ENCODE data around the gene FARS2. TPM values are rescaled to one million over a fixed set of nuclear protein-coding genes. Genes with fewer than 3 reads are reported as not detected.

Gene FARS2
- 10.4 and 10.8 TPM in 2 replicates for total RNA-seq (2014; rRNA removed; shearing (Covaris generic))
- polyA plus RNA-seq (2014; cell fraction: nucleus; rRNA removed): 5.4 and 7.5 TPM in 2 replicates

GRCh38 chr6:5260661-5261544 is at the start of gene FARS2, which contains the start of gene LYRM4:
Gene FARS2 (plus strand): TSS chr6:5261513.
Gene LYRM4 (minus strand): TSS chr6:5260950. CDS start chr6:5260733, 217 bp downstream.
- peak; percentile 78 for DNase-seq (ENCODE audit: extremely low read depth, low read depth)

- no peak for DNase-seq (ENCODE audit: extremely low read depth, low read depth)
Observed at GRCh38 chr6:5213836-5214235, 47.5 kb upstream of the FARS2 start.

- no peak for DNase-seq (ENCODE audit: extremely low read depth, low read depth)
Observed at GRCh38 chr6:5214570-5215052, 46.7 kb upstream of the FARS2 start.

DNA sequence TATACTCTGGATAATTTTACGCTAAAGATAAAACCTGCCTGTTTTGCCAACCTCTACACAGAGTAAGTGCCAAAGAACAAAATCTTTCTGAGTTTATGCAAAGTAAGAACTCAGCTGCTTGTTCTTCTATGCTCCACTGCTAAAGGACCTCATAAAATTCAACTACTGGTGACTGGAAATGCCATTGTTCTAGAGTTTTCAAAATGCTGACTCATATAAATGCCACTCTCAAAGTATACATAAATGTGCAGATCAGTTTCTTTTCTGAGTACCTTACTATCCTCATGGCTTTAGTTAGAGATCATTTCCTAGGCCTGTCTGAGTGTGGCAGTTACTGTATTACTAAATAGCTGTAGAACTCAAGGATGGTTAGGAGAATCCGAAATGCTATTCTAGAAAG is 46.2 kb upstream of the FARS2 start:
- no peak for DNase-seq (ENCODE audit: extremely low read depth, low read depth)

- DNase-seq (ENCODE audit: extremely low read depth, low read depth): no peak
Observed at GRCh38 chr6:5215799-5216198, 45.5 kb upstream of the FARS2 start.

GRCh38 chr6:5217356-5217755 is 44.0 kb upstream of the FARS2 start:
- no peak for DNase-seq (ENCODE audit: extremely low read depth, low read depth)

DNA sequence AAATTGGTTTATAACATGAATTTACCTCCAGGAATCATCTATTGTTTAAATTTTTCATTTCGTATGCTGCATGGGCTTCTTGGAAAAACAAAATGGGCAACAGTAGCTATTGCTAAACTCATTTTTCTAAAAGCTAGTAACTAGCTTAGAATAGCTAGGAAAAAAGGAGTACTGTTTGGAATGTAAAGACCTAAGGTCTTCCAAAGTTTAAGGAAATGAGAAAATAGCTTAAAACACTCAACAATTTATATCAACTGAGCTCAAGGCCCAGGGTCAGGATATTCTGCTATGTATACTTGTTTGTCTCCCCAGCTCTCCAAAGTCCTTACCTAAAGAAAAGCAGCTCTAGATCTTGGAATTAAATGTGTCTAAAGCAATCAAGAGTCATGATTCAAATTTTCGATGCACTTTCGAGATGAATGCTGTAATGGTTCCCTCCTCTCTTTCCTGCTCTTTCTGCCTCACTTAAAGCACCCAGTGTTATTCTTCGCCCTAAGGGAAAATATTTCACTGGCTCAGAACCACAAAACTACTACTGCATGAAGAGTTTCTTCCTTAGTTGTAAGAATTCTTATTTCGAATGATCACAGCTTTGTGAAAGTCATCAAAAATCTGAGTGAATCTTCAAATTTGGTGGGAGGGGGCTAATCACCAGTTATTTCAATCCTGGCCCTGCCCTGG is 42.2 kb upstream of the FARS2 start:
- DNase-seq (ENCODE audit: extremely low read depth, low read depth): no peak

GRCh38 chr6:5220443-5220842 is 40.9 kb upstream of the FARS2 start:
- no peak for DNase-seq (ENCODE audit: extremely low read depth, low read depth)

DNA sequence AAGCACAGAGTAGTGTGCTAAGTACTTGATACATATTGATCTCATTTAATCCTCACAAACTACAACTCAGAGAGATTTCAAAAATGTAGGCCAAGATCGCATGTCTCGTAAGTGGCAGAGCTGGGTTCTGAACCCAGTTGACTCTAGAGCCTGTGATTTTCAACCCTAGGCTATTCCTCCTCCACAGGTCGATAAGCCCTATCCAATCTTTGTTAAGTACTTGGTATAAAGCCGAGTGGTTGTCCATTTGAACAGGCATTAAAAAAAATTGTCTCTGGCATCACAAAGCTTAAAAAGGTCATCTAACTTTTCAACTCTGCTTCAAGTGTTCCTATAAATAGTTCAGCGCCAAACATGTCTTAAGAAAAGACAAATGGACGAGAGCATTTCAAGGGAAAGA is 38.0 kb upstream of the FARS2 start:
- no peak for DNase-seq (ENCODE audit: extremely low read depth, low read depth)

- no peak for DNase-seq (ENCODE audit: extremely low read depth, low read depth)
Observed at GRCh38 chr6:5229356-5229755, 32.0 kb upstream of the FARS2 start.

- no peak for DNase-seq (ENCODE audit: extremely low read depth, low read depth)
Observed at GRCh38 chr6:5230081-5230480, 31.2 kb upstream of the FARS2 start.

GRCh38 chr6:5231289-5231688 is 30.0 kb upstream of the FARS2 start:
- no peak for DNase-seq (ENCODE audit: extremely low read depth, low read depth)

- DNase-seq (ENCODE audit: extremely low read depth, low read depth): no peak
Observed at GRCh38 chr6:5234874-5235273, 26.4 kb upstream of the FARS2 start.

DNA sequence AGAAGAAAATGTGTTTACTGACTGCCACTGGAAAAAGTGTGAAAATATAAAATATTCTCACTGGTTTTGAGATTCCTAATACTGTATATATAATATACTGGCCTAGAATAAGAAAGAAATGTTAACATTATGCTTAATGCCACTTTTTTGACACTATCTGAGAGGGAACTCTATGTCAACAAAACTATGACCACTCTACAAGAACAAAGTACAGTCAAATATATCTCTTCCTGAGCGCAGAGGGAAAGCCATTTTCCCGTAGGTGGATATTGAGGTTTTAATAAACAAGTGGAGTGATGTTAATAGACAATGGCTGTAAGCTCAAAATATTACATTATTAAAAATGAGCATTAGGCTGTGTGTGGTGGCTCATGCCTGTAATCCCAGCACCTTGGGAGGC is 25.5 kb upstream of the FARS2 start:
- DNase-seq (ENCODE audit: extremely low read depth, low read depth): no peak

DNA sequence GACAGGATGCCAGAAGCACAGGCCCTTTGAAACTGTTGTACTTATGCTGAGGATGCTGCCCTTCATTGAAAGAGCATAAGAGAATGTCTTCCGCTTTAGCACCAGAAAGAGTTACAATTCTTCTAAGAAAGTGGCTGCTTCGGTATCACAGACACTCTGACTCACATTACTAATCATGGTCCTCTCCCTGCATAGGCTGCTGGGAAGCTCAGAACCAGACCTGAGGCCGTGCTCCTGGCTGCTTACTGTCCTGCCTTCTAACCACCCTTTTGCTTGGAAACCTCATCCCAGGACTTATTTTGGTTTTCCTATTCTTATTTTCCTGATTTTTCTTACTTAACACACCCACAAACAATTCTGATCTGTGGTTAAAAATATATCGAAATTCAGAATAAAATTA is 23.5 kb upstream of the FARS2 start:
- no peak for DNase-seq (ENCODE audit: extremely low read depth, low read depth)

GRCh38 chr6:5238336-5238735 is 23.0 kb upstream of the FARS2 start:
- DNase-seq (ENCODE audit: extremely low read depth, low read depth): no peak

DNA sequence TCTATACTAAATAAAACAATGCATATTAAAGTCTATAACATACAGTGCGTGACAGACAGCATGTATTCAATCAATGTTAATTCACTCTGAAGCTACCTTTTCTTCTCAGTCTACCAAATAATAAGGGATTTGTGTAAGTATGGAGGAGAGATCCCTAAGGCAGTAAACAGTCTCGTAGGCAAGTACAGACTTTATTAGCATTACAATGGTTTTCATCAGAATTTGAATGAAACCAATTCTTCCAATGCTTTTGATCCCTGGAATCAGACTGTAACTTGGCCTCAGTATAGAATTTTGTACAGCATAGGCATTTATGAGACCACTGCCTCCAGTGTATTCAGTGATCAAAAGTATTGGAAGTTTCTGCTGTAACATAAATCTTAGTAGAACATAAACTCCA is 20.1 kb upstream of the FARS2 start:
- DNase-seq (ENCODE audit: extremely low read depth, low read depth): no peak

DNA sequence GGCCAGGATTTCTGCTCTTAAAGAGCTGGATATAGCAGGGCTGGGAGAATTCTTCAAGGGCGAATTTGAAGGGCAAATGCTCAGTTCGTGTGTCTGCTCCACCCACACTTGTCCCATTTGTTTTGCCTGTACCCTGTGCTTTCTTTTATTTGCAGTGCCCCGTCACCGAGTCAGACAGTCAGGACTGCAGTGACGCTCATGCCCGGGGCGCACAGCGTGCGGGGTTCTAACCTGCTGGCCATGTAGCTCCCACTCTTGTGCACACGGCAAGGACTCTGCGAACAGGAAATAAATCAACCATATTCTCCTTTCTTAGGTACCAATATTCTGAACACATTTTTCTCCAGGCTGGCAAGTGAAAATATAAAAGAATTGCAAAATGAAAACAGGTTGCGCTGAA is 18.2 kb upstream of the FARS2 start:
- DNase-seq (ENCODE audit: extremely low read depth, low read depth): no peak

GRCh38 chr6:5246141-5247097 is 14.9 kb upstream of the FARS2 start:
- no peak for DNase-seq (ENCODE audit: extremely low read depth, low read depth)

DNA sequence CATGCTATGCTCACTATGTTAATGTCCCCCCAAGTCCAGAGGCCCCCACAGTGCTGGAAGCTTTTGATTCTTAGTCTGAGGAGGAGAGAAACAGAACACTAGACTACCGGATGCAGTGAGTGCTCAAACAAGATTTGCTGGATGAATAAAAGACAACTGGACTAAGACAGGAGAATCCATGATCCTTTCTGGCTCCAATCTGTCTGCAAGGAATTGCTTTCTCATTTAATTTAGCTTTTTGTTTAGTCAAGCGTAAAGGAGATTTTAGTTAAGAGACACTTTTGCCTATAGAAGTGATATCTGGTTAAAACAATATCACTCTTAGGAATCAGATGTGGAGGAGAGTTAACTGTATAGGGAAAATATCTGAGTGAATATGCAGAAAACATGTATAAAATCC is 14.1 kb upstream of the FARS2 start:
- no peak for DNase-seq (ENCODE audit: extremely low read depth, low read depth)
